ENCODE results near the gene EDA.

Gene EDA

GRCh38 chrX:70013466-70014381, 397.8 kb downstream of the EDA start:
- no peak for TF ChIP-seq CTCF (IDR thresholded peaks at IDR 0.05; ENCODE audit: insufficient read depth, low read depth, low read length, missing control alignments)
- H3K4me3 ChIP-seq (ENCODE audit: low read length), result no peak overlapping the region
- no peak for DNase-seq (ENCODE audit: low read depth)

GRCh38 chrX:70016513-70016912, 400.6 kb downstream of the EDA start:
- no peak overlapping the region for H3K4me3 ChIP-seq (ENCODE audit: low read length)
- DNase-seq (ENCODE audit: low read depth), result no peak
- TF ChIP-seq CTCF (IDR thresholded peaks at IDR 0.05; ENCODE audit: insufficient read depth, low read depth, low read length, missing control alignments), result no peak

- no peak overlapping the region for H3K4me3 ChIP-seq (ENCODE audit: low read length)
- TF ChIP-seq CTCF (IDR thresholded peaks at IDR 0.05; ENCODE audit: insufficient read depth, low read depth, low read length, missing control alignments), result no peak
- DNase-seq (ENCODE audit: low read depth), result no peak
These were observed 406.7 kb downstream of the EDA start for GRCh38 chrX:70022616-70023015.

GRCh38 chrX:70025464-70025863, 409.6 kb downstream of the EDA start:
- no peak for TF ChIP-seq CTCF (IDR thresholded peaks at IDR 0.05; ENCODE audit: insufficient read depth, low read depth, low read length, missing control alignments)
- DNase-seq (ENCODE audit: low read depth), result no peak
- no peak overlapping the region for H3K4me3 ChIP-seq (ENCODE audit: low read length)

- peak; percentile 20 for DNase-seq (ENCODE audit: low read depth)
- no peak overlapping the region for H3K4me3 ChIP-seq (ENCODE audit: low read length)
- TF ChIP-seq CTCF (IDR thresholded peaks at IDR 0.05; ENCODE audit: insufficient read depth, low read depth, low read length, missing control alignments), result no peak
These were observed 410.4 kb downstream of the EDA start for GRCh38 chrX:70026112-70026850.

GRCh38 chrX:70026851-70027200, 410.9 kb downstream of the EDA start:
- no peak for DNase-seq (ENCODE audit: low read depth)

More at GRCh38 chrX:70026851-70027200, 410.9 kb downstream of the EDA start:
- TF ChIP-seq CTCF (IDR thresholded peaks at IDR 0.05; ENCODE audit: insufficient read depth, low read depth, low read length, missing control alignments), result no peak
- no peak overlapping the region for H3K4me3 ChIP-seq (ENCODE audit: low read length)
